ENCODE measurements around the gene SMIM11.
"Not testable (repeated sequence)": the region's sequence is repeated elsewhere in the genome, so short reads cannot be mapped to it uniquely, and the experiment has no call there.

SMIM11 gene

DNA sequence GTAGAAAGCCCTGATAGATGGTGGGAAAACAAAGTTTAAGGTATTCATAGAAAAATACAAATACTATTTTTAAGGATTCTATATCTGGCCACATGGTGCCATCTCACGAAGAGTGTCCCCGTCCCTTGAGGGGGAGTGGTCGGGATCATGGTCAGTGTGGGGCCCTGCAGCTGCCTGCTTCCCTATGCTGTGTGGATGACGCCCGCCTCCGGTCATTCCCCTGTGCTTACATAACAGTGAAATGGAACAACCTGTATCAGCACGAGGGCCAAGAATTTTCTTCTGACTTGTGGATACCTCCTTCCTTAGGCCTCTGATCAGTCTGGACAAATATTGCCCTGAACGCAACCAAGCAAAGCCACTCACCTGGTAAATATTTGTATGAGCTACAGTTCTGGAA, 52.0 kb downstream of the SMIM11 start:
- not testable (repeated sequence) for ATAC-seq, H3K9me3 Mint-ChIP-seq, H3K4me3 Mint-ChIP-seq, H3K27me3 Mint-ChIP-seq, H3K36me3 Mint-ChIP-seq, H3K27ac Mint-ChIP-seq, H3K4me1 Mint-ChIP-seq

DNA sequence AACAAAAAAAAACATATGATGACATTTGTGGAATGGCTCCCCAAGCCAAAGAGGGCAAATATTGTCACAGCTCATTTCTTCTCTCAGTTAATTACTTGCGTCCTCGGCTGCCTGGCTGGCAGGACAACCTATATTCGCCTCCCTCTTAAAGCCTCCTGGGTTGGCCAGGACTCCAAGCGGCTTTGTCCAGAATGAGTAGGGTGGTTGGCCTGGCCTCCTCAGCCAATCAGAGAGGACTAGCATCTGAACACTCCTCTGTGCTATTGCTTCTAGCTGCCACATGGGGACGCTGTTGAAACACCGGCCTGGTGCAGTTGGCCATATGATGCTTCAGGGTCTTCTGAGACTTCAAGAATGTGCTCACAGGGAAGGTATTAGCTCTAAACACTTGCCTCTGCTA, 53.1 kb downstream of the SMIM11 start:
- ATAC-seq, H3K4me1 Mint-ChIP-seq, H3K27ac Mint-ChIP-seq, H3K4me3 Mint-ChIP-seq, H3K36me3 Mint-ChIP-seq, H3K9me3 Mint-ChIP-seq, H3K27me3 Mint-ChIP-seq: not testable (repeated sequence)

DNA sequence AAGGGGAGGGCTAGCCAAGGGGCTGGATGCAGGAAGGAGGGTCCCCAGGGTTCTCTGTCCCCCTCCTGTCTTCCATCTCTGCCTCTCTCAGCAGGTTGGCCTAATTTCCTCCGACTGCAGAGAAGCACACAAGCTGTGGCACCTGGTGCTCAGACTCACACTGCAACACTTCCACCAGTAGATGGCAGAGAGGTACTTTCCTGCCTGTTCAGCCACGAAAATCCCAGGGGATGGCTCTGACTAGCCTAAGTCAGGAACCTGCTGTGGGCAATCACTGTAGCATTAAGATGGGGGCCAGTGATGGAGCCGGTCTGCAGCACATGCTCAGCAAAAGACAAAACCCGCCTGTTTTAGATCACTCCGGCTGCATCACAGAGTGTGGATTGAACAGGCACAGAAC, 54.4 kb downstream of the SMIM11 start:
- not testable (repeated sequence) for ATAC-seq, H3K36me3 Mint-ChIP-seq, H3K4me1 Mint-ChIP-seq, H3K27ac Mint-ChIP-seq, H3K4me3 Mint-ChIP-seq, H3K27me3 Mint-ChIP-seq, H3K9me3 Mint-ChIP-seq

Measured in stimulated activated memory B cell treated with anti-CD40 and anti-IgM and Interleukin-4, amounts not matched to agents 10 μg/mL and 1 μg/mL and 100 μg/mL, for 72 hours (primary cell).